Ovary (tissue), 9 donors: Measurements from ENCODE around the gene PLXNA4. TPM values are rescaled to one million over a fixed set of nuclear protein-coding genes. Genes with fewer than 3 reads are reported as not detected.

Source experiments
- DNase-seq, 5 donors: peaks; one replicate each; pipeline ENCODE4 v3.0.0-alpha.2; 2019 to 2020
- H3K27ac ChIP-seq, 2 donors: fragments of 200-600 bp; one replicate each; pipeline versions ENCODE4 v1.5.1 to v1.8.0; 2019 to 2022
- H3K27me3 ChIP-seq: fragments of 200-600 bp; one replicate; pipeline ENCODE4 v1.8.0; 2022
- H3K36me3 ChIP-seq: fragments of 200-600 bp; sonication (generic); one replicate; pipeline ENCODE4 v1.5.1; 2019
- H3K4me1 ChIP-seq: one replicate; pipeline ENCODE4 v1.8.1; 2013; ENCODE audit warnings: mild to moderate bottlenecking, moderate library complexity; ENCODE audit not compliant: insufficient read depth
- H3K4me3 ChIP-seq: fragments of 200-600 bp; sonication (generic); one replicate; pipeline ENCODE4 v1.5.1; 2017
- H3K9me3 ChIP-seq, 2 donors: fragments of 200-600 bp in 1 of 2; sonication (generic) in 1 of 2; one replicate each; pipeline versions ENCODE4 v1.5.1 to v1.8.1; 2013 to 2019; ENCODE audit warnings: mild to moderate bottlenecking in 1 of 2, moderate library complexity in 1 of 2
- EP300 ChIP-seq: sonication (generic); formaldehyde crosslinking; IDR thresholded peaks from one replicate; pipeline ENCODE4 v1.6.1; 2017; ENCODE audit warnings: antibody characterized with exemption
- POLR2A ChIP-seq: fragments of 450-650 bp; IDR thresholded peaks from one replicate; pipeline ENCODE4 v1.6.1; 2017; ENCODE audit warnings: antibody characterized with exemption, mild to moderate bottlenecking, moderate library complexity
- WGBS, 3 donors: extraction: QIAGEN DNeasy Blood & Tissue Kit in 1 of 3; methylation state at CpG; one replicate each; pipeline versions ENCODE4 v1.1.5 to v1.1.7; 2013 to 2017; 5-methylcytosine and 5-hydroxymethylcytosine counted together
- intact Hi-C, 4 donors: fragments of 100-400 bp; cut with DNase I; formaldehyde crosslinking; loops; one replicate each; pipeline versions ENCODE4 v1.11.0 to v1.15.1; 2022 to 2023
- polyA plus RNA-seq, 2 donors: library from polyadenylated mRNA; stranded (reverse); fragments of 200-250 nt in 1 of 2; fragments of 350-450 nt in 1 of 2; fragmentation: Illumina TruSeq in 1 of 2; extraction: RNeasy Lipid Tissue Mini Kit (QIAGEN cat#74804) in 1 of 2; gene quantifications; one replicate each; pipeline ENCODE4 v1.2.3, GENCODE V29; 2013 to 2014
- total RNA-seq, 7 donors: library from RNA; depleted of rRNA in 2 of 7; stranded (reverse); fragments of >200 nt in 2 of 7; fragmentation: NEBNext Ultra II Directional in 3 of 7; extraction: Animal tissue kit (Norgen Biotek cat#: 25700) in 3 of 7; gene quantifications; one replicate each; pipeline versions ENCODE4 v1.1.0 to v1.2.4, GENCODE V29; 2016 to 2023
- TF ChIP-seq, protein P1 (sequence below), 3 donors: fragments of 450-650 bp in 2 of 3; fragments of 200-600 bp in 1 of 3; IDR thresholded peaks; one replicate each; pipeline versions ENCODE4 v1.5.1 to v1.8.0; 2016 to 2022; ENCODE audit warnings: antibody characterized with exemption in 3 of 3, mild to moderate bottlenecking in 1 of 3
- donor health status: DM: no; HTN: no; CAD: no; lungs with moderate emphysema.
- donor health status: DM: no; HTN: no; CAD: no.
- donor health status: Bipolar disorder and iron deficiency.
- donor health status: DM: yes; HTN: yes; CAD: no.
- donor health status: DM: no; HTN: no; CAD: no.
- donor health status: DM: yes; HTN: yes; CAD: no.

The PLXNA4 gene
- total and polyA plus RNA-seq, 9 donors, result 5.1 to 39.9 (median 11.4) TPM

DNA sequence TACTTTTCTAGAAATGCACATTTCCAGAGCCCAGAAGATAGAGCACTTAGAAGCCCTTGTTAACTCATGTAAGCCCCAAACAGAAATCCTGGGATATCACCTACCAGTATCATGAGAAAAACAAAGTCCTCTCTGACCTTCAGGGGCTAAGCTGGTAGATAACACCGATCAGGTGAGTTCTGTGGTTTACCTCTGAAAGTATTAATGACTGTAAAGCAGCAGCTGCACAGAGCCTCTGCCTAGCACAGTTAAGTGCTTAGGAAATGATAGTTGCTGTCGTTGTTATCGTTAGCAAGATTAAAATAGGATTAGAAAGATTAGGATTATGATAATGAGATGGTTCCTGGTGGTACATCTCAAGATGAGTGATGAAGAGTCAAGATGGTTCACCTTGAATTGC lies 64.9 kb downstream of the PLXNA4 start:
- Histone ChIP-seq H3K4me1 (peaks cover 2% of the 10 kb centered on the region), H3K9me3 (no peaks in the 10 kb centered on the region), H3K27me3 (no peaks in the 10 kb centered on the region), H3K27ac (no peak overlapping the region), H3K4me3 (no peak overlapping the region), H3K36me3 (no peaks in the 10 kb centered on the region)
- no peak for DNase-seq
- TF ChIP-seq EP300 (no peak), POLR2A (no peak)
- TF ChIP-seq, protein P1, sequence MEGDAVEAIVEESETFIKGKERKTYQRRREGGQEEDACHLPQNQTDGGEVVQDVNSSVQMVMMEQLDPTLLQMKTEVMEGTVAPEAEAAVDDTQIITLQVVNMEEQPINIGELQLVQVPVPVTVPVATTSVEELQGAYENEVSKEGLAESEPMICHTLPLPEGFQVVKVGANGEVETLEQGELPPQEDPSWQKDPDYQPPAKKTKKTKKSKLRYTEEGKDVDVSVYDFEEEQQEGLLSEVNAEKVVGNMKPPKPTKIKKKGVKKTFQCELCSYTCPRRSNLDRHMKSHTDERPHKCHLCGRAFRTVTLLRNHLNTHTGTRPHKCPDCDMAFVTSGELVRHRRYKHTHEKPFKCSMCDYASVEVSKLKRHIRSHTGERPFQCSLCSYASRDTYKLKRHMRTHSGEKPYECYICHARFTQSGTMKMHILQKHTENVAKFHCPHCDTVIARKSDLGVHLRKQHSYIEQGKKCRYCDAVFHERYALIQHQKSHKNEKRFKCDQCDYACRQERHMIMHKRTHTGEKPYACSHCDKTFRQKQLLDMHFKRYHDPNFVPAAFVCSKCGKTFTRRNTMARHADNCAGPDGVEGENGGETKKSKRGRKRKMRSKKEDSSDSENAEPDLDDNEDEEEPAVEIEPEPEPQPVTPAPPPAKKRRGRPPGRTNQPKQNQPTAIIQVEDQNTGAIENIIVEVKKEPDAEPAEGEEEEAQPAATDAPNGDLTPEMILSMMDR (IDR thresholded peaks at IDR 0.05), result no peak
- 83 to 93% (median 87%) methylated on average over 3 of the region's 3 CpGs for WGBS, 3 donors
- intact Hi-C loops, result loop anchor here in 1 of 4 donors (10.0 kb wide), 1 partner anchor 77 kb away; no protein-coding TSS in a partner anchor

DNA sequence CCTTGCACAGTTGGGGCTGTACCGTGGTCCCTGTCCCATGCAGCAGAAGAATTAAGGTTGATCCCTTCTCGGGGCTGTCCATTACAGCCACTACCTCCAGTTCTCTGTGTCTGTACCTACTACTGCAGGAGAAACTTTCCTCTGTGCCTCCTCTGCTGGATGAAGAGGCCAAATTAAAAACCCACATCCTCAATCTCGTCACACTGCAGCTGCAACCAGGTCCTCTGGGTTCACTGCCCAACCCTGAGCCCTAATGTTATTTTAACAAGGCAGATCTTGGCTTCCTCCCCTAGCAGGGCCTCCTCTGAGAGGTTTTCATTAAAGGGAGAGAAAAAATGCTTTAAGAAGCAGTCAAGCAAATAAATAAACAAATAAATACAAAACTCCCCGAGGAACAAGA lies 66.6 kb downstream of the PLXNA4 start:
- Histone ChIP-seq H3K4me1 (peaks cover 3% of the 10 kb centered on the region), H3K27ac (no peak overlapping the region), H3K36me3 (no peaks in the 10 kb centered on the region), H3K4me3 (no peak overlapping the region), H3K9me3 (no peaks in the 10 kb centered on the region), H3K27me3 (no peaks in the 10 kb centered on the region)
- 79 to 82% (median 82%) methylated on average over 4 of the region's 4 CpGs for WGBS, 3 donors
- no peak for DNase-seq
- no peak for TF ChIP-seq POLR2A
- no peak for TF ChIP-seq EP300
- TF ChIP-seq, protein P1 (IDR thresholded peaks at IDR 0.05), result no peak
- intact Hi-C loops, result loop anchor here in 2 of 4 donors (10.0 kb wide), 2 partner anchors 75 to 185 kb away; no protein-coding TSS in a partner anchor

DNA sequence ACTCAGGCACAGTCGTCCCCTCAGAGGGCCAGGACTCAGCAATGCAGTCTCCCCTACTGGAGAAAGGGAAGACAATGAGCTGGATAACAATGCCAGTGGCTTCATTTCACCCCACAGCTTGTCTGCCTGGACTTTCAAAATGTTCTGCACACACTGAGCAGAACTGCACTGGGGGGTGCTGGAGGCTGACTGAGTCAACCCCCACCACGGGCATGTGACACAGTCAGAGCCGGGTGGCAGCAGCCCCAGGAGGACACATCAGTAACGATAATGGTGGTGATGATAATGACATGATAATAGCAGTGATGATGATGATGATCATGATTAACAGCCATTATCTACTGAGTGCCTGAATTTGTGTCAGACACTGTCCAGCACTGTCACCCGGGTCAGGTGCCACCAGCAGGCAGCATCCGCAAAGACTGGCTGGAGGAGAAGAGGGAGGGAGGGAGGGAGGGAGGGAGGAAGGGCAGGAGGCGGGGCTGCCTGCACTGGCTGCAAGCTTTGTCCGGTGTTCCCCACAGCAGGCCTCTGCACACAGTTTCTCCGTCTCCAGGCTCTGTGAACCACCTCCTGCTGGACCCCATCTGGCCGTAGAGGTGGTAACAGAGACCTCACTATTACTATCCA lies 67.4 kb downstream of the PLXNA4 start:
- intact Hi-C loops, result loop anchor here in 1 of 4 donors (10.0 kb wide), 1 partner anchor 184 kb away; no protein-coding TSS in a partner anchor
- DNase-seq, result no peak
- Histone ChIP-seq H3K9me3 (no peaks in the 10 kb centered on the region), H3K4me3 (no peak overlapping the region), H3K36me3 (no peaks in the 10 kb centered on the region), H3K27me3 (no peaks in the 10 kb centered on the region), H3K27ac (no peak overlapping the region), H3K4me1 (peaks cover 4% of the 10 kb centered on the region)
- TF ChIP-seq POLR2A, result no peak
- TF ChIP-seq EP300, result no peak
- TF ChIP-seq, protein P1 (IDR thresholded peaks at IDR 0.05), result no peak
- WGBS, 3 donors, result 75 to 80% (median 78%) methylated on average over 10 of the region's 10 CpGs

DNA sequence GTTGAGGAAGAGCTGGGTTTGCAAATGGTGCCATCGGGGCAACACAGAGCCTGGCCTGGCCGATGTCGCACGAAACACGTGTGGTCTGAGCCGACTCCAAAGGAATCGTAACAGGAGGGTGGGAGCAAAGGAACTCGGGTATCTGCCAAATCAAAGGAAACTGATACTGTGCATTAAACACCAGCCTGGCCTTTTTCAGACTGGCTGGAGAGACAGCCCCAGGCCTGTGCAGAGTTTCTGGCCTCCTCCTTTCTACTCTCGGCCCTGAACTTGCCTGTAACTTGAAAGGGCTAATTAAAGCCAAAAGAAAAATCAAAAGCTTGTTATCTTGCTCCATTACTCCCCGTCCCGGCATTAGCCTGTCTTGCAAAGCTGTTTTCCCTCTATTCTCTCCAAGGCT lies 71.4 kb downstream of the PLXNA4 start:
- no peak overlapping the region for H3K27ac ChIP-seq
- WGBS, 3 donors, result 21 to 24% (median 21%) methylated on average over 11 of the region's 11 CpGs
- peaks cover 4% of the 10 kb centered on the region for H3K4me1 ChIP-seq
- peak in 2 of 5 donors; percentile 40 to 60 for DNase-seq
- H3K27me3 ChIP-seq, result no peaks in the 10 kb centered on the region
- intact Hi-C loops, result loop anchor here in 2 of 4 donors (5.0 to 10.0 kb wide), 2 partner anchors 180 to 183 kb away; no protein-coding TSS in a partner anchor
- H3K9me3 ChIP-seq, result no peaks in the 10 kb centered on the region
- no peaks in the 10 kb centered on the region for H3K36me3 ChIP-seq
- no peak for TF ChIP-seq EP300
- no peak for TF ChIP-seq POLR2A
- TF ChIP-seq, protein P1 (IDR thresholded peaks at IDR 0.05), result no peak
- H3K4me3 ChIP-seq, result no peak overlapping the region
